HepG2 (cell line): ENCODE measurements around the gene RITA1. TPM values are rescaled to one million over a fixed set of nuclear protein-coding genes. Genes with fewer than 3 reads are reported as not detected.

Source experiments
- AGO2 ChIP-seq: fragments of 200-400 bp; formaldehyde crosslinking; optimal IDR thresholded peaks from 2 replicates; pipeline ENCODE3; 2017; ENCODE audit warnings: mild to moderate bottlenecking, low read depth, low read length, moderate library complexity
- AKNA ChIP-seq: sonication (generic); formaldehyde crosslinking; IDR thresholded peaks from 2 replicates; pipeline ENCODE4 v1.4.0; 2020; ENCODE audit warnings: missing genetic modification reagents, borderline replicate concordance
- HDAC2 ChIP-seq: sonication (generic); formaldehyde crosslinking; IDR thresholded peaks from 2 replicates; pipeline ENCODE4 v1.4.0; 2020; ENCODE audit warnings: missing genetic modification reagents
- HNRNPH1 ChIP-seq: fragments of 200-400 bp; formaldehyde crosslinking; optimal IDR thresholded peaks from 2 replicates; pipeline ENCODE3; 2017; ENCODE audit warnings: mild to moderate bottlenecking, low read depth, low read length
- HOXA3 ChIP-seq: sonication (generic); formaldehyde crosslinking; IDR thresholded peaks from 2 replicates; pipeline ENCODE4 v1.5.0; 2020; ENCODE audit warnings: missing genetic modification reagents
- KDM5A ChIP-seq: fragments of 200-600 bp; sonication (generic); IDR thresholded peaks from 2 replicates; pipeline ENCODE4 v1.7.0; 2018; ENCODE audit warnings: antibody characterized with exemption, mild to moderate bottlenecking, low read length, borderline replicate concordance
- NFKB2 ChIP-seq: sonication (generic); formaldehyde crosslinking; IDR thresholded peaks from 2 replicates; pipeline ENCODE4 v1.4.0; 2020; ENCODE audit warnings: missing genetic modification reagents, borderline replicate concordance
- NR2F2 ChIP-seq: IDR thresholded peaks from 2 replicates; pipeline ENCODE4 v1.6.1; 2012; ENCODE audit warnings: low read depth, inconsistent platforms, borderline replicate concordance
- PAF1 ChIP-seq: IDR thresholded peaks from 2 replicates; pipeline ENCODE4 v1.6.1; 2016; ENCODE audit warnings: missing genetic modification reagents, missing compliant biosample characterization
- ZBTB4 ChIP-seq: sonication (generic); formaldehyde crosslinking; IDR thresholded peaks from 2 replicates; pipeline ENCODE4 v1.4.0; 2020; ENCODE audit warnings: missing genetic modification reagents, mild to moderate bottlenecking, borderline replicate concordance
- ZBTB7B ChIP-seq: sonication (generic); formaldehyde crosslinking; IDR thresholded peaks from 2 replicates; pipeline ENCODE4 v1.4.0; 2020; ENCODE audit warnings: missing genetic modification reagents
- ZFP36L2 ChIP-seq: sonication (generic); formaldehyde crosslinking; IDR thresholded peaks from 2 replicates; pipeline ENCODE4 v1.4.0; 2020; ENCODE audit warnings: missing genetic modification reagents
- ZNF34 ChIP-seq: sonication (generic); formaldehyde crosslinking; IDR thresholded peaks from 2 replicates; pipeline ENCODE4 v1.4.0; 2020; ENCODE audit warnings: mild to moderate bottlenecking, missing genetic modification reagents, borderline replicate concordance
- ZNF558 ChIP-seq: sonication (generic); formaldehyde crosslinking; IDR thresholded peaks from 2 replicates; pipeline ENCODE4 v1.9.0; 2022; ENCODE audit warnings: mild to moderate bottlenecking, missing genetic modification reagents, borderline replicate concordance
- polyA plus RNA-seq, 8 experiments: library from polyadenylated mRNA; depleted of rRNA in 3 of 8; stranded (reverse) in 7 of 8; unstranded in 1 of 8; fragments of >200 nt; fragmentation: Illumina TruSeq in 4 of 8; extraction: Trizol in 4 of 8; gene quantifications; 2 replicates each; pipeline versions ENCODE4 v1.2.1 to v1.2.3, GENCODE V29; 2011 to 2016; ENCODE audit warnings: low read depth in 4 of 8, missing spikeins in 1 of 8, mixed read lengths in 1 of 8; ENCODE audit not compliant: insufficient read depth in 1 of 8
- total RNA-seq, 5 experiments: library from RNA; depleted of rRNA; stranded (reverse); fragments of >200 nt; fragmentation: Illumina TruSeq; extraction: Trizol; gene quantifications; 2 replicates each; pipeline ENCODE4 v1.2.3, GENCODE V29; 2016; ENCODE audit warnings: low read depth in 1 of 5
- TF ChIP-seq, protein P1 (sequence below): IDR thresholded peaks from 2 replicates; pipeline ENCODE4 v1.6.1; 2016; ENCODE audit warnings: low read depth, missing genetic modification reagents, missing compliant biosample characterization

The RITA1 gene
- total and polyA plus RNA-seq, 2 of the 13 experiments (the other 11 are each of a cell fraction or from before 2014, with no cell fraction given), result 12.4 to 28.9 TPM

GRCh38 chr12:113185180-113186032 lies at the start of gene RITA1, which contains the start of gene DDX54 (continued):
- TF ChIP-seq ZBTB4 (CRISPR knock-in tag), result no peak; the same call in 1 of the 2 replicates
- TF ChIP-seq ZBTB7B (CRISPR knock-in tag), result peak; percentile 94
- peak; percentile 68 for TF ChIP-seq KDM5A
- no peak for TF ChIP-seq HNRNPH1
- no peak for TF ChIP-seq ZNF34 (CRISPR knock-in tag)
- no peak for TF ChIP-seq NR2F2
- TF ChIP-seq ZNF558 (CRISPR knock-in tag), result peak; percentile 89; the same call in 1 of the 2 replicates
- TF ChIP-seq NFKB2, result peak; percentile 69; the same call in 1 of the 2 replicates
- no peak for TF ChIP-seq PAF1 (CRISPR knock-in tag)
- TF ChIP-seq AKNA (CRISPR knock-in tag), result 0 out of 2 replicates have a peak, but pooled peaks have one; percentile 41
- no peak for TF ChIP-seq ZFP36L2 (CRISPR knock-in tag)
- TF ChIP-seq HDAC2 (CRISPR knock-in tag), result no peak
- TF ChIP-seq, protein P1, sequence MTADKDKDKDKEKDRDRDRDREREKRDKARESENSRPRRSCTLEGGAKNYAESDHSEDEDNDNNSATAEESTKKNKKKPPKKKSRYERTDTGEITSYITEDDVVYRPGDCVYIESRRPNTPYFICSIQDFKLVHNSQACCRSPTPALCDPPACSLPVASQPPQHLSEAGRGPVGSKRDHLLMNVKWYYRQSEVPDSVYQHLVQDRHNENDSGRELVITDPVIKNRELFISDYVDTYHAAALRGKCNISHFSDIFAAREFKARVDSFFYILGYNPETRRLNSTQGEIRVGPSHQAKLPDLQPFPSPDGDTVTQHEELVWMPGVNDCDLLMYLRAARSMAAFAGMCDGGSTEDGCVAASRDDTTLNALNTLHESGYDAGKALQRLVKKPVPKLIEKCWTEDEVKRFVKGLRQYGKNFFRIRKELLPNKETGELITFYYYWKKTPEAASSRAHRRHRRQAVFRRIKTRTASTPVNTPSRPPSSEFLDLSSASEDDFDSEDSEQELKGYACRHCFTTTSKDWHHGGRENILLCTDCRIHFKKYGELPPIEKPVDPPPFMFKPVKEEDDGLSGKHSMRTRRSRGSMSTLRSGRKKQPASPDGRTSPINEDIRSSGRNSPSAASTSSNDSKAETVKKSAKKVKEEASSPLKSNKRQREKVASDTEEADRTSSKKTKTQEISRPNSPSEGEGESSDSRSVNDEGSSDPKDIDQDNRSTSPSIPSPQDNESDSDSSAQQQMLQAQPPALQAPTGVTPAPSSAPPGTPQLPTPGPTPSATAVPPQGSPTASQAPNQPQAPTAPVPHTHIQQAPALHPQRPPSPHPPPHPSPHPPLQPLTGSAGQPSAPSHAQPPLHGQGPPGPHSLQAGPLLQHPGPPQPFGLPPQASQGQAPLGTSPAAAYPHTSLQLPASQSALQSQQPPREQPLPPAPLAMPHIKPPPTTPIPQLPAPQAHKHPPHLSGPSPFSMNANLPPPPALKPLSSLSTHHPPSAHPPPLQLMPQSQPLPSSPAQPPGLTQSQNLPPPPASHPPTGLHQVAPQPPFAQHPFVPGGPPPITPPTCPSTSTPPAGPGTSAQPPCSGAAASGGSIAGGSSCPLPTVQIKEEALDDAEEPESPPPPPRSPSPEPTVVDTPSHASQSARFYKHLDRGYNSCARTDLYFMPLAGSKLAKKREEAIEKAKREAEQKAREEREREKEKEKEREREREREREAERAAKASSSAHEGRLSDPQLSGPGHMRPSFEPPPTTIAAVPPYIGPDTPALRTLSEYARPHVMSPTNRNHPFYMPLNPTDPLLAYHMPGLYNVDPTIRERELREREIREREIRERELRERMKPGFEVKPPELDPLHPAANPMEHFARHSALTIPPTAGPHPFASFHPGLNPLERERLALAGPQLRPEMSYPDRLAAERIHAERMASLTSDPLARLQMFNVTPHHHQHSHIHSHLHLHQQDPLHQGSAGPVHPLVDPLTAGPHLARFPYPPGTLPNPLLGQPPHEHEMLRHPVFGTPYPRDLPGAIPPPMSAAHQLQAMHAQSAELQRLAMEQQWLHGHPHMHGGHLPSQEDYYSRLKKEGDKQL (CRISPR knock-in tag), result 0 out of 2 replicates have a peak, but pooled peaks have one; percentile 51
- TF ChIP-seq AGO2, result peak; percentile 91
- TF ChIP-seq HOXA3 (CRISPR knock-in tag), result peak; percentile 72
